ENCODE results near the gene ALOX5AP. TPM values are rescaled to one million over a fixed set of nuclear protein-coding genes. Genes with fewer than 3 reads are reported as not detected.

Gene ALOX5AP
- total and polyA plus RNA-seq, 12 donors = 2.8 to 122 (median 39.8) TPM

DNA sequence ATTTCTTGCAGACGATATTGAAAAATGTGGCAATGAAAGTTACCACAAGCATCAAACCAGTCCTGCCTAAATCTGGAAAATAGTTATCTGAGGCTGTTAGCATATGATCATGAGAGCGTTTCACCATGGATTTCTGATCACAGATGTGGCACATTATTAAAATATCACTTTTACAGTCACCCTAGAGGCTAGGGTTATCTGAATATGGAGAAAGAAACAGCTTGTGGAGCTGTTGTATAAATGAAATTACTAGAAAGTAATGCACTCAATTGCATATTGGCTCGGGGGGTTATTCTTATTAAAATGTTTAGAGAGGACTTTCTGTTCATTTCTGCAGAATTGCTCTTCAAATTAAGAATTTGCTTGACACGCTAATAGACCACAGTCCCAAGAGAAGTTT, 35.6 kb downstream of the ALOX5AP start:
- H3K4me1 ChIP-seq (replicated peaks in 1 of 2) = no peaks in the 10 kb centered on the region
- H3K4me3 ChIP-seq = no peak overlapping the region
- no peaks in the 10 kb centered on the region for H3K9me3 ChIP-seq (replicated peaks in 1 of 3)
- H3K36me3 ChIP-seq (replicated peaks in 1 of 2) = no peaks in the 10 kb centered on the region
- DNase-seq = no peak
- intact Hi-C loops (cut with DNase I) = no loop called here
- H3K27ac ChIP-seq = no peak overlapping the region
- TF ChIP-seq POLR2A (IDR thresholded peaks at IDR 0.05) (no peak), CTCF (IDR thresholded peaks at IDR 0.05) (no peak)
- no peaks in the 10 kb centered on the region for H3K27me3 ChIP-seq
- WGBS, 4 donors = 68 to 93% (median 89%) methylated on average over 4 of the region's 4 CpGs

DNA sequence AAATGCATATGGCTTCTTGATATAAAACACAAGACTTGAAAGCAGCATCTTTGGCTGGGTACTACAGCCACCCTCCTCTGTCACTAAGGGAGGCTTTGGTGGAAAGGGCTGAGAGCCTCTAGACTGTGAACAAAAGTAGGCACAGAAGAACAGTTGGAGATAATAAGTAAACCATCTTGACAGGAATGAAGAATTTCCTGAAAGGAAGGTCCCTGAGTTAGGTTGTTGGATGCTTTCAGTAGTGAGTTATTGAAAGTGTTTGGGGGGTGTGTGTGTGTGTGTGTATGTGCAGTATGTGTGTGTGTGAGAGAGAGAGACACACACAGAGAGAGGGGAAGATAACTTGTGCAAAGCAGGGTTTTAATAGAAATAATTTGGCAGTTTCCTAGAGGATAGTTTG, 38.2 kb downstream of the ALOX5AP start:
- intact Hi-C loops (cut with DNase I) = no loop called here
- no peak for DNase-seq
- Histone ChIP-seq H3K27ac (no peak overlapping the region), H3K36me3 (replicated peaks in 1 of 2) (no peaks in the 10 kb centered on the region), H3K27me3 (no peaks in the 10 kb centered on the region), H3K4me1 (replicated peaks in 1 of 2) (no peaks in the 10 kb centered on the region), H3K4me3 (no peak overlapping the region), H3K9me3 (replicated peaks in 1 of 3) (no peaks in the 10 kb centered on the region)
- no peak for TF ChIP-seq POLR2A (IDR thresholded peaks at IDR 0.05)
- TF ChIP-seq CTCF (IDR thresholded peaks at IDR 0.05) = no peak

GRCh38 chr13:30774214-30774730, 38.9 kb downstream of the ALOX5AP start:
- Histone ChIP-seq H3K4me3 (no peak overlapping the region), H3K4me1 (replicated peaks in 1 of 2) (no peaks in the 10 kb centered on the region), H3K27me3 (no peaks in the 10 kb centered on the region), H3K9me3 (replicated peaks in 1 of 3) (no peaks in the 10 kb centered on the region), H3K27ac (no peak overlapping the region), H3K36me3 (replicated peaks in 1 of 2) (no peaks in the 10 kb centered on the region)
- intact Hi-C loops (cut with DNase I) = no loop called here
- no peak for TF ChIP-seq CTCF (IDR thresholded peaks at IDR 0.05)
- no peak for TF ChIP-seq POLR2A (IDR thresholded peaks at IDR 0.05)
- 66 to 80% (median 71%) methylated on average over 8 of the region's 8 CpGs for WGBS, 4 donors
- no peak for DNase-seq

GRCh38 chr13:30776661-30777060, 41.3 kb downstream of the ALOX5AP start:
- 75 to 100% (median 92%) methylated on average over 2 of the region's 2 CpGs for WGBS, 4 donors
- TF ChIP-seq CTCF (IDR thresholded peaks at IDR 0.05) (no peak), POLR2A (IDR thresholded peaks at IDR 0.05) (no peak)
- intact Hi-C loops (cut with DNase I) = no loop called here
- Histone ChIP-seq H3K36me3 (replicated peaks in 1 of 2) (no peaks in the 10 kb centered on the region), H3K4me3 (no peak overlapping the region), H3K9me3 (replicated peaks in 1 of 3) (no peaks in the 10 kb centered on the region), H3K27ac (no peak overlapping the region), H3K27me3 (no peaks in the 10 kb centered on the region), H3K4me1 (replicated peaks in 1 of 2) (no peaks in the 10 kb centered on the region)
- no peak for DNase-seq
